Measurements from ENCODE around the gene KLHL26. TPM values are rescaled to one million over a fixed set of nuclear protein-coding genes. Genes with fewer than 3 reads are reported as not detected.
A peak's percentile ranks its signal among the peaks of the same experiment; 100 is the strongest.

The KLHL26 gene
- total RNA-seq, 1 donor from 2014 or later, result 10.9 TPM

- Mint-ChIP-seq H3K27ac (peak within 1 kb of the TSS; percentile 95), H3K4me1 (peaks cover 31% of the 10 kb centered on the region)
- POLR2A ChIA-PET, result interaction anchor here (0.8 to 1.6 kb wide), 4 partner anchors 17 to 162 kb away, joined by 3 to 8 read pairs (median 4); no protein-coding TSS in a partner anchor
Measured at GRCh38 chr19:18683109-18683957, 46.5 kb downstream of the KLHL26 start, which contains the start of gene CRTC1. CRTC1 (plus strand) TSS chr19:18683680; CDS start chr19:18683703, 23 bp downstream.

GRCh38 chr19:18683958-18684641 lies 47.3 kb downstream of the KLHL26 start:
- ChIA-PET CTCF (no interaction called here), POLR2A (interaction anchor here (1.6 kb wide), 1 partner anchor 156 kb away, joined by 6 read pairs; no protein-coding TSS in a partner anchor)
- no peaks in the 10 kb centered on the region for H3K27me3 Mint-ChIP-seq
- H3K4me3 Mint-ChIP-seq, result peak overlapping the region; percentile 92
- intact Hi-C loops (cut with micrococcal nuclease), result loop anchor here (1.0 to 5.0 kb wide), 4 partner anchors 16 to 233 kb away; partner anchors contain the start of genes COPE, DDX49, ELL and KLHL26
- H3K9me3 Mint-ChIP-seq, result no peaks in the 10 kb centered on the region
- H3K36me3 Mint-ChIP-seq (ENCODE audit: low read depth), result peaks cover 4% of the 10 kb centered on the region
- ATAC-seq (ENCODE audit: low read depth) (no peak), DNase-seq (no peak)
- H3K4me1 Mint-ChIP-seq, result peaks cover 31% of the 10 kb centered on the region
- no peak for TF ChIP-seq CTCF (IDR thresholded peaks at IDR 0.05)
- peak overlapping the region; percentile 24 for H3K27ac Mint-ChIP-seq

More at GRCh38 chr19:18683109-18683957, 46.5 kb downstream of the KLHL26 start, which contains the start of gene CRTC1:
- CTCF ChIA-PET, result no interaction called here
- Mint-ChIP-seq H3K27me3 (no peaks in the 10 kb centered on the region), H3K36me3 (ENCODE audit: low read depth) (peaks cover 4% of the 10 kb centered on the region), H3K9me3 (no peaks in the 10 kb centered on the region), H3K4me3 (peak within 1 kb of the TSS; percentile 92)
- TF ChIP-seq CTCF (IDR thresholded peaks at IDR 0.05), result no peak
- intact Hi-C loops (cut with micrococcal nuclease), result loop anchor here (1.0 to 5.0 kb wide), 4 partner anchors 17 to 234 kb away; partner anchors contain the start of genes COPE, DDX49, ELL and KLHL26
- DNase-seq (peak; percentile 96), ATAC-seq (ENCODE audit: low read depth) (peak; percentile 87)

- CTCF ChIA-PET, result no interaction called here
Measured at GRCh38 chr19:18684642-18684993, 47.8 kb downstream of the KLHL26 start.

GRCh38 chr19:18685597-18686190 lies 48.9 kb downstream of the KLHL26 start:
- Mint-ChIP-seq H3K27me3 (no peaks in the 10 kb centered on the region), H3K4me3 (no peak overlapping the region), H3K9me3 (no peaks in the 10 kb centered on the region), H3K36me3 (ENCODE audit: low read depth) (peaks cover 4% of the 10 kb centered on the region), H3K27ac (no peak overlapping the region), H3K4me1 (peaks cover 35% of the 10 kb centered on the region)
- CTCF ChIA-PET, result no interaction called here
- intact Hi-C loops (cut with micrococcal nuclease), result no loop called here
- POLR2A ChIA-PET, result interaction anchor here (0.6 to 1.6 kb wide), 6 partner anchors 19 to 508 kb away, joined by 3 to 9 read pairs (median 4); no protein-coding TSS in a partner anchor
- no peak for DNase-seq
- no peak for TF ChIP-seq CTCF (IDR thresholded peaks at IDR 0.05)
- ATAC-seq (ENCODE audit: low read depth), result no peak

More at GRCh38 chr19:18684642-18684993, 47.8 kb downstream of the KLHL26 start:
- no peaks in the 10 kb centered on the region for H3K27me3 Mint-ChIP-seq
- no peak for DNase-seq
- no peaks in the 10 kb centered on the region for H3K9me3 Mint-ChIP-seq
- H3K4me1 Mint-ChIP-seq, result peaks cover 33% of the 10 kb centered on the region
- H3K4me3 Mint-ChIP-seq, result peak overlapping the region; percentile 53
- H3K27ac Mint-ChIP-seq, result peak overlapping the region; percentile 24
- intact Hi-C loops (cut with micrococcal nuclease), result loop anchor here (5.0 kb wide), 1 partner anchor 233 kb away; the partner anchor contains the start of genes COPE and DDX49
- peaks cover 4% of the 10 kb centered on the region for H3K36me3 Mint-ChIP-seq (ENCODE audit: low read depth)
- TF ChIP-seq CTCF (IDR thresholded peaks at IDR 0.05), result no peak
- no peak for ATAC-seq (ENCODE audit: low read depth)
- POLR2A ChIA-PET, result interaction anchor here (1.6 kb wide), 1 partner anchor 155 kb away, joined by 6 read pairs; no protein-coding TSS in a partner anchor
